H1 (cell line): ENCODE results near the gene ARHGAP21. TPM values are rescaled to one million over a fixed set of nuclear protein-coding genes. Genes with fewer than 3 reads are reported as not detected.

Experiments
- KDM1A ChIP-seq: fragments of 200-600, 300-600 bp; sonication (generic); IDR thresholded peaks from 2 replicates; pipeline ENCODE4 v1.7.1; 2016; ENCODE audit warnings: mild to moderate bottlenecking, low read length, borderline replicate concordance
- TAF1 ChIP-seq: IDR thresholded peaks from 2 replicates; pipeline ENCODE4 v1.6.1; 2011; ENCODE audit warnings: mild to moderate bottlenecking, low read depth, low read length
- polyA plus RNA-seq, 7 experiments: library from polyadenylated mRNA; depleted of rRNA in 3 of 7; stranded (reverse) in 5 of 7; unstranded in 2 of 7; fragments of >200 nt in 5 of 7; fragments of 200-250 nt in 2 of 7; gene quantifications; 1 replicate in 5 of 7; 2 replicates in 1 of 7; 4 replicates in 1 of 7; pipeline versions ENCODE4 v1.2.1 to v1.2.3, GENCODE V29; 2011 to 2013; ENCODE audit warnings: missing spikeins in 2 of 7, mixed read lengths in 2 of 7
- total RNA-seq: library from RNA; stranded (reverse); fragmentation: NEBNext Ultra II Directional; extraction: Animal tissue kit (Norgen Biotek cat#: 25700); gene quantifications from 2 replicates; pipeline ENCODE4 v1.2.1, GENCODE V29; 2021

The ARHGAP21 gene
- total and polyA plus RNA-seq, 2 of the 8 experiments (the other 6 are each of a cell fraction or from before 2014, with no cell fraction given) = 14.4 to 35.3 TPM

DNA sequence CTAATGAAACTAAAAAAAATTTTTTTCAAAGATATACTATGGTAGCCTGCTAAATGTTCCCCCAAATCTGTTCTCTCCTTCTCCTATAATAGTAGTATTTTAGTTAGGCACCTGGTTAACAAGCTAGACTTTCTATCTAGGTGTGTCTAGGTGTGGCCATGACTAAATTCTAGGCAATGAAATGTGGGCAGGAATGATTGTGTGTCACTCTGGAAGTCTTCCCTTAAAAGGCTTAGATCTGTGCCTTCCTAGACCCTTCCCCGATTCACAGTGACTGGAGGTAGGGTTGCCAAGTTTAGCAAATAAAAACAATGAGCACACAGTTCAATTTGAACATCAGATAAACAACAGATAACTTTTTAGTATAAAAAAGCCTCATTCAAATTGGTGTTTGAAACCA is 8.3 kb upstream of the ARHGAP21 start (continued):
- no peak for TF ChIP-seq TAF1
- TF ChIP-seq KDM1A = no peak
